ENCODE data around the gene GLTPD2. TPM values are rescaled to one million over a fixed set of nuclear protein-coding genes. Genes with fewer than 3 reads are reported as not detected.
A peak's percentile ranks its signal among the peaks of the same experiment; 100 is the strongest.

Gene GLTPD2
- total and polyA plus RNA-seq, 10 of the 15 experiments (the other 5 are each of a cell fraction or from before 2014, with no cell fraction given): 0.16 to 0.34 TPM; not detected in 8

DNA sequence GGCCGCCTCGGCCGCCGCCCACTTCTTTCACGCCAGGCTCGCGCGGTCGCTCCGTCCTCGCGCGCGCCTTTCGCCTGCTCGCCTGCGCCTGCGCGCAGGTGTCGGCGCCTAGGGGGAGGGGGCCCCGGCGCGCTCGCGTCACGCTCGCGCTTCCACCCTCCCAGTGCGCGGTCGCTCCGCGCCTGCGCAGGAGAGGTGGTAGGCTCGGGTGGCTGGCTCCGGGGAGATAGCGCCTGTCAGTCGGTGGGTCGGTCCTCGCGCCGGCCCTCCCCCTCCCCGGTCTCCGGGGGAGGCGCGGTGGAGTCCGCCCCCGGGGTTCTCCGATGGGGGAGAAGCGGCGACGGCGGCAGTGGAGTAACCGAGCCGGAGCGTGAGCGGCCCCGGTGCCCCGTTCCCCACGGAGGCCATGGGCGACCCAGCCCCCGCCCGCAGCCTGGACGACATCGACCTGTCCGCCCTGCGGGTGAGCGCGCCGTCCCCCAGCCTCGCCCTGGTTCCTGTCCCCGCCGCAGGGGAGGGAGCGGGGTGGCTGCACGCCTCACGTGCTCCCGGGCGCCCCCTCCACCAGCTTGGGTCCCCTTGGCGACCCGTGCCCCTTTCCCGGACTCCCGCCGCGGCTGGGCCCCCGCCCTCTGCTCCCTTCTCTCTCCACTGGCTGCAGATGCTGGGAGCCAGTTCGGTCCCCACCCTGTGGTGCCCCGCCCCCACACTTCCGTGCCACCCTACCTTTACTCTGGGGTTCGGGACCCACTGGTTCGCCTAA is 44.6 kb downstream of the GLTPD2 start, which contains the start of gene MINK1 (continued):
- no peak for TF ChIP-seq EP300 (IDR thresholded peaks at IDR 0.05; ENCODE audit: borderline replicate concordance in 1 of 2, control insufficient read depth in 1 of 2, low read depth in 2 of 2, low read length in 2 of 2)
- TF ChIP-seq DPF2 (IDR thresholded peaks at IDR 0.05): peak; percentile 75; the same call in 1 of the 2 replicates
- TF ChIP-seq, protein P1, sequence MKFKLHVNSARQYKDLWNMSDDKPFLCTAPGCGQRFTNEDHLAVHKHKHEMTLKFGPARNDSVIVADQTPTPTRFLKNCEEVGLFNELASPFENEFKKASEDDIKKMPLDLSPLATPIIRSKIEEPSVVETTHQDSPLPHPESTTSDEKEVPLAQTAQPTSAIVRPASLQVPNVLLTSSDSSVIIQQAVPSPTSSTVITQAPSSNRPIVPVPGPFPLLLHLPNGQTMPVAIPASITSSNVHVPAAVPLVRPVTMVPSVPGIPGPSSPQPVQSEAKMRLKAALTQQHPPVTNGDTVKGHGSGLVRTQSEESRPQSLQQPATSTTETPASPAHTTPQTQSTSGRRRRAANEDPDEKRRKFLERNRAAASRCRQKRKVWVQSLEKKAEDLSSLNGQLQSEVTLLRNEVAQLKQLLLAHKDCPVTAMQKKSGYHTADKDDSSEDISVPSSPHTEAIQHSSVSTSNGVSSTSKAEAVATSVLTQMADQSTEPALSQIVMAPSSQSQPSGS (IDR thresholded peaks at IDR 0.05; ENCODE audit: low read length): no peak
- no peak for TF ChIP-seq MXI1 (IDR thresholded peaks at IDR 0.05; ENCODE audit: low read depth, low read length)
- peak; percentile 70 for TF ChIP-seq BRCA1 (IDR thresholded peaks at IDR 0.05; ENCODE audit: low read depth, low read length)
- TF ChIP-seq HDAC6 (IDR thresholded peaks at IDR 0.05; ENCODE audit: unreplicated experiment): no peak
- no peak for TF ChIP-seq SPI1 (IDR thresholded peaks at IDR 0.05; ENCODE audit: borderline replicate concordance, insufficient read depth, low read depth, low read length)
- no peak for TF ChIP-seq BMI1 (IDR thresholded peaks at IDR 0.05; ENCODE audit: borderline replicate concordance)
- no peak for TF ChIP-seq ZNF384 (IDR thresholded peaks at IDR 0.05; ENCODE audit: borderline replicate concordance, low read depth, low read length)
- no peak for TF ChIP-seq HDGF (IDR thresholded peaks at IDR 0.05)
- TF ChIP-seq, protein P2, sequence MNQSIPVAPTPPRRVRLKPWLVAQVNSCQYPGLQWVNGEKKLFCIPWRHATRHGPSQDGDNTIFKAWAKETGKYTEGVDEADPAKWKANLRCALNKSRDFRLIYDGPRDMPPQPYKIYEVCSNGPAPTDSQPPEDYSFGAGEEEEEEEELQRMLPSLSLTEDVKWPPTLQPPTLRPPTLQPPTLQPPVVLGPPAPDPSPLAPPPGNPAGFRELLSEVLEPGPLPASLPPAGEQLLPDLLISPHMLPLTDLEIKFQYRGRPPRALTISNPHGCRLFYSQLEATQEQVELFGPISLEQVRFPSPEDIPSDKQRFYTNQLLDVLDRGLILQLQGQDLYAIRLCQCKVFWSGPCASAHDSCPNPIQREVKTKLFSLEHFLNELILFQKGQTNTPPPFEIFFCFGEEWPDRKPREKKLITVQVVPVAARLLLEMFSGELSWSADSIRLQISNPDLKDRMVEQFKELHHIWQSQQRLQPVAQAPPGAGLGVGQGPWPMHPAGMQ (IDR thresholded peaks at IDR 0.05; ENCODE audit: borderline replicate concordance): no peak
- 0 out of 2 replicates have a peak, but pooled peaks have one; percentile 51 for TF ChIP-seq LARP7 (IDR thresholded peaks at IDR 0.05)
- TF ChIP-seq, protein P3, sequence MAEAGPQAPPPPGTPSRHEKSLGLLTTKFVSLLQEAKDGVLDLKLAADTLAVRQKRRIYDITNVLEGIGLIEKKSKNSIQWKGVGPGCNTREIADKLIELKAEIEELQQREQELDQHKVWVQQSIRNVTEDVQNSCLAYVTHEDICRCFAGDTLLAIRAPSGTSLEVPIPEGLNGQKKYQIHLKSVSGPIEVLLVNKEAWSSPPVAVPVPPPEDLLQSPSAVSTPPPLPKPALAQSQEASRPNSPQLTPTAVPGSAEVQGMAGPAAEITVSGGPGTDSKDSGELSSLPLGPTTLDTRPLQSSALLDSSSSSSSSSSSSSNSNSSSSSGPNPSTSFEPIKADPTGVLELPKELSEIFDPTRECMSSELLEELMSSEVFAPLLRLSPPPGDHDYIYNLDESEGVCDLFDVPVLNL (IDR thresholded peaks at IDR 0.05; ENCODE audit: low read depth, low read length): peak; percentile 33; the same call in 1 of the 2 replicates
- no peak for TF ChIP-seq ZSCAN29 (IDR thresholded peaks at IDR 0.05)
- TF ChIP-seq SUPT20H (IDR thresholded peaks at IDR 0.05; ENCODE audit: borderline replicate concordance, control insufficient read depth, low read depth, low read length): no peak
- TF ChIP-seq, protein P4, sequence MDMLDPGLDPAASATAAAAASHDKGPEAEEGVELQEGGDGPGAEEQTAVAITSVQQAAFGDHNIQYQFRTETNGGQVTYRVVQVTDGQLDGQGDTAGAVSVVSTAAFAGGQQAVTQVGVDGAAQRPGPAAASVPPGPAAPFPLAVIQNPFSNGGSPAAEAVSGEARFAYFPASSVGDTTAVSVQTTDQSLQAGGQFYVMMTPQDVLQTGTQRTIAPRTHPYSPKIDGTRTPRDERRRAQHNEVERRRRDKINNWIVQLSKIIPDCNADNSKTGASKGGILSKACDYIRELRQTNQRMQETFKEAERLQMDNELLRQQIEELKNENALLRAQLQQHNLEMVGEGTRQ (IDR thresholded peaks at IDR 0.05; ENCODE audit: borderline replicate concordance, low read depth, low read length): no peak
- TF ChIP-seq CHD1 (IDR thresholded peaks at IDR 0.05; ENCODE audit: low read depth, low read length): no peak
- TF ChIP-seq IKZF2 (IDR thresholded peaks at IDR 0.05): no peak
- TF ChIP-seq NR2C1 (IDR thresholded peaks at IDR 0.05): 0 out of 2 replicates have a peak, but pooled peaks have one; percentile 2
- TF ChIP-seq, protein P5, sequence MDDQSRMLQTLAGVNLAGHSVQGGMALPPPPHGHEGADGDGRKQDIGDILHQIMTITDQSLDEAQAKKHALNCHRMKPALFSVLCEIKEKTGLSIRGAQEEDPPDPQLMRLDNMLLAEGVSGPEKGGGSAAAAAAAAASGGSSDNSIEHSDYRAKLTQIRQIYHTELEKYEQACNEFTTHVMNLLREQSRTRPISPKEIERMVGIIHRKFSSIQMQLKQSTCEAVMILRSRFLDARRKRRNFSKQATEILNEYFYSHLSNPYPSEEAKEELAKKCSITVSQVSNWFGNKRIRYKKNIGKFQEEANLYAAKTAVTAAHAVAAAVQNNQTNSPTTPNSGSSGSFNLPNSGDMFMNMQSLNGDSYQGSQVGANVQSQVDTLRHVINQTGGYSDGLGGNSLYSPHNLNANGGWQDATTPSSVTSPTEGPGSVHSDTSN (IDR thresholded peaks at IDR 0.05; ENCODE audit: insufficient replicate concordance, low read depth, low read length): peak; percentile 38
- TF ChIP-seq MTA2 (IDR thresholded peaks at IDR 0.05; ENCODE audit: low read depth): no peak
- TF ChIP-seq STAT3 (IDR thresholded peaks at IDR 0.05; ENCODE audit: low read depth, low read length): no peak
- TF ChIP-seq ZBED1 (IDR thresholded peaks at IDR 0.05; ENCODE audit: borderline replicate concordance): no peak
- no peak for TF ChIP-seq SUZ12 (IDR thresholded peaks at IDR 0.05; ENCODE audit: unreplicated experiment)
- TF ChIP-seq SIX5 (IDR thresholded peaks at IDR 0.05; ENCODE audit: low read depth, low read length, severe bottlenecking): no peak
- no peak for TF ChIP-seq RUNX3 (IDR thresholded peaks at IDR 0.05; ENCODE audit: low read length)
